SK-N-MC (cell line): Measurements from ENCODE around the gene MYH9.

Source experiments
- EZH2 ChIP-seq: fragments of 200-600 bp; sonication (generic); IDR thresholded peaks from one replicate; pipeline ENCODE4 v1.6.1; 2017; ENCODE audit warnings: antibody characterized with exemption
- POLR2AphosphoS5 ChIP-seq: IDR thresholded peaks from 2 replicates; pipeline ENCODE4 v1.6.1; 2012; ENCODE audit warnings: mild to moderate bottlenecking, low read depth, low read length, borderline replicate concordance

DNA sequence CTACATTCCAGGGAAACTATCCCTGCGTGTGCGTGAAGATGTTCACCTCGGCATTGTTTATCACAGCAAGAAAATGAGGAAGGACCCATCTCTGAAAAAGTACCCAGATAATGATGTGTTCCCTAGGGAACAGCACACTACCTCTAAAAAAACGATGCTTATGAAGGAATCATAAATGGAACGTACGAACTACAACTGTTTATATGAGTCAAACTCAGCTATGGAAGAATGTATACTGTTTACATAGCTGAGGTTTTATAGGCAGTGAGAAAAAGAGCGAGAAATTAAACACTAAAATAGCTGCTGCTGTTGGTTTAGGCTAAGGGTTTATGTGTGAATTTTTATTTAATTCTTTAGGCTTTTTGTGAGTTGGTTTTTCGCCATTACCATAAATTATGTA, 85.9 kb downstream of the MYH9 start:
- TF ChIP-seq EZH2: no peak
- TF ChIP-seq POLR2AphosphoS5: no peak
